HFFc6 (cell line): Measurements from ENCODE around the gene ATRN. TPM values are rescaled to one million over a fixed set of nuclear protein-coding genes. Genes with fewer than 3 reads are reported as not detected.
A peak's percentile ranks its signal among the peaks of the same experiment; 100 is the strongest.

ENCODE experiments used
- DNase-seq: peaks from one replicate; pipeline ENCODE4 v3.0.0-alpha.2; 2018
- H3K27ac Mint-ChIP-seq: 2 replicates; pipeline ENCODE4 v1.8.0; 2020; ENCODE audit warnings: mild to moderate bottlenecking, mixed read lengths
- H3K27me3 Mint-ChIP-seq: 2 replicates; pipeline ENCODE4 v1.8.0; 2021; ENCODE audit warnings: mild to moderate bottlenecking, moderate library complexity, mixed read lengths; ENCODE audit not compliant: insufficient read depth
- H3K36me3 Mint-ChIP-seq: 2 replicates; pipeline ENCODE4 v1.8.0; 2021; ENCODE audit warnings: low read depth, mixed read lengths
- H3K4me1 Mint-ChIP-seq: 2 replicates; pipeline ENCODE4 v1.8.0; 2020; ENCODE audit warnings: low read depth, mixed read lengths
- H3K4me3 Mint-ChIP-seq: 2 replicates; pipeline ENCODE4 v1.8.0; 2020; ENCODE audit warnings: mild to moderate bottlenecking, moderate library complexity, mixed read lengths
- H3K9me3 Mint-ChIP-seq: 2 replicates; pipeline ENCODE4 v1.8.0; 2020; ENCODE audit warnings: mild to moderate bottlenecking, mixed read lengths
- CTCF ChIP-seq: fragments of 200-600 bp; sonication (generic); IDR thresholded peaks from 2 replicates; pipeline ENCODE4 v1.5.0; 2021; ENCODE audit warnings: antibody characterized with exemption, mild to moderate bottlenecking
- total RNA-seq, 6 experiments: library from RNA; stranded (reverse); fragmentation: NEBNext Ultra II Directional; extraction: Animal tissue kit (Norgen Biotek cat#: 25700); gene quantifications; 2 replicates in 1 of 6; 3 replicates in 5 of 6; pipeline ENCODE4 v1.2.3, GENCODE V29; 2021

The ATRN gene
- total RNA-seq, 6 experiments from 2014 or later, result 27.5 to 33.0 (median 29.6) TPM

GRCh38 chr20:3673221-3674070, 202.6 kb downstream of the ATRN start:
- Mint-ChIP-seq H3K4me3 (no peak overlapping the region), H3K27me3 (peaks cover 7% of the 10 kb centered on the region; the same call in 1 of the 2 replicates), H3K4me1 (peaks cover 31% of the 10 kb centered on the region), H3K27ac (no peak overlapping the region), H3K36me3 (peaks cover 21% of the 10 kb centered on the region; the same call in 1 of the 2 replicates), H3K9me3 (no peaks in the 10 kb centered on the region)
- TF ChIP-seq CTCF, result no peak
- DNase-seq, result no peak

DNA sequence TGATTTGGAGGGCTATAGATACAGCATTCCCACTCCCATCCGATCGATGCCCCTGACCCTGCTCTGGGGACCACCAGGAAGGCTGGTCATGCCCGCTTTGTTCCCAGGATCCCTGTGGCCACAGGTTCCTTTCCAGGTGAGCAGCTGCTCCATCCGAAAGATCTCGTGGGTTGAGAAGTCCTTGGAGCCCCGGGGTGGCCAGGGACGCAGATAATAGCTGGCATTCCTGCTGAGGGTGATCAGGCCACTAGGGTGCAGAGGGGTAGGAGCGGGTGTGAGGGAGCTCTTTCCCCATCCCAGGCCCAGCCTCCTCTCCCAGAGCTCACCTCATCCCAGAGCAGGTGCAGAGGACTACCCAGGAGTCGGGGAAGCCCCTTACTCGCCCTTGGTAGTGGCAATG, 203.6 kb downstream of the ATRN start:
- H3K36me3 Mint-ChIP-seq, result peaks cover 26% of the 10 kb centered on the region; the same call in 1 of the 2 replicates
- H3K27ac Mint-ChIP-seq, result no peak overlapping the region
- no peak for DNase-seq
- no peak overlapping the region for H3K4me3 Mint-ChIP-seq
- peaks cover 41% of the 10 kb centered on the region for H3K4me1 Mint-ChIP-seq
- no peak for TF ChIP-seq CTCF
- H3K27me3 Mint-ChIP-seq, result peaks cover 10% of the 10 kb centered on the region; the same call in 1 of the 2 replicates
- no peaks in the 10 kb centered on the region for H3K9me3 Mint-ChIP-seq

GRCh38 chr20:3674995-3675900, 204.4 kb downstream of the ATRN start:
- Mint-ChIP-seq H3K4me3 (no peak overlapping the region), H3K36me3 (peaks cover 22% of the 10 kb centered on the region; the same call in 1 of the 2 replicates), H3K4me1 (peaks cover 41% of the 10 kb centered on the region), H3K9me3 (no peaks in the 10 kb centered on the region), H3K27ac (no peak overlapping the region; the same call in 1 of the 2 replicates), H3K27me3 (peaks cover 5% of the 10 kb centered on the region; the same call in 1 of the 2 replicates)
- DNase-seq, result no peak
- TF ChIP-seq CTCF, result no peak

GRCh38 chr20:3677733-3678132, 206.9 kb downstream of the ATRN start:
- Mint-ChIP-seq H3K27ac (peak overlapping the region; percentile 99), H3K4me3 (peak overlapping the region; percentile 67), H3K9me3 (no peaks in the 10 kb centered on the region), H3K27me3 (peaks cover 5% of the 10 kb centered on the region; the same call in 1 of the 2 replicates), H3K36me3 (peaks cover 23% of the 10 kb centered on the region; the same call in 1 of the 2 replicates), H3K4me1 (peaks cover 40% of the 10 kb centered on the region)
- no peak for TF ChIP-seq CTCF
- DNase-seq, result no peak

DNA sequence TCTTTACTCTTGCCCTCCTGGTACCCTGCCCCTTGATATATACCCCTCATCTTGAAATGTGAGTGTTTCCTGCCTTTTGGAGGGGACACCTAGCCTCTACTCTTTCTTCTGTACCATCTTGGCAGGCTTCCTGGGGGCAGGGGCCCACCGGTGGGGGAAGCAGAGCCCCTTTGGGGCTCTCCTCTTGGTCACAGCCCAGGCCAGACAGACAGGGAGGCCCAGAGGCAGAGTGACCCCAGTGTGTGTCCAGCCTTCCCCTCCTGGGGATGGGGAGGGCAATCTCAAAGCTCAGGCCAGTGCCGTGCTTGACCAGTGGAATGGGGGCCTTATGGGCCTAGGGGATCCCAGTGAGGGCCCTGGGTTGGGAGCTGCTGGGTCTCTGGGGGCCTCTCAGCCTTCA, 207.4 kb downstream of the ATRN start:
- Mint-ChIP-seq H3K9me3 (no peaks in the 10 kb centered on the region), H3K27me3 (peaks cover 3% of the 10 kb centered on the region; the same call in 1 of the 2 replicates), H3K4me1 (peaks cover 40% of the 10 kb centered on the region), H3K27ac (peak overlapping the region; percentile 99), H3K36me3 (peaks cover 23% of the 10 kb centered on the region; the same call in 1 of the 2 replicates), H3K4me3 (peak overlapping the region; percentile 67)
- no peak for DNase-seq
- no peak for TF ChIP-seq CTCF
